WTC11 (cell line): Measurements from ENCODE around the gene RBSN.

ENCODE experiments used
- CREB1 ChIP-seq: sonication (generic); formaldehyde crosslinking; IDR thresholded peaks from 2 replicates; pipeline ENCODE4 v1.8.0; 2023; ENCODE audit warnings: mild to moderate bottlenecking, missing genetic modification reagents
- JUN ChIP-seq: sonication (generic); formaldehyde crosslinking; IDR thresholded peaks from 2 replicates; pipeline ENCODE4 v1.8.0; 2023; ENCODE audit warnings: mild to moderate bottlenecking, missing genetic modification reagents
- NFE2L1 ChIP-seq: sonication (generic); formaldehyde crosslinking; IDR thresholded peaks from 2 replicates; pipeline ENCODE4 v1.8.1; 2023; ENCODE audit warnings: missing genetic modification reagents
- NFYB ChIP-seq: sonication (generic); formaldehyde crosslinking; conservative IDR thresholded peaks from 2 replicates; pipeline ENCODE4 v1.8.0; 2022; ENCODE audit warnings: low read depth, missing genetic modification reagents
- SP1 ChIP-seq: sonication (generic); formaldehyde crosslinking; conservative IDR thresholded peaks from 2 replicates; pipeline ENCODE4 v1.8.1; 2022; ENCODE audit warnings: missing genetic modification reagents
- ZNF263 ChIP-seq: sonication (generic); formaldehyde crosslinking; IDR thresholded peaks from 2 replicates; pipeline ENCODE4 v1.8.1; 2022; ENCODE audit warnings: low read depth, mild to moderate bottlenecking, moderate library complexity, missing genetic modification reagents
- ZNF317 ChIP-seq: sonication (generic); formaldehyde crosslinking; IDR thresholded peaks from 2 replicates; pipeline ENCODE4 v1.8.1; 2023; ENCODE audit warnings: low read depth, mild to moderate bottlenecking, moderate library complexity, missing genetic modification reagents, borderline replicate concordance
- TF ChIP-seq, protein P1 (sequence below): fragments of 200-600 bp; IDR thresholded peaks from 2 replicates; pipeline ENCODE4 v1.8.0; 2022; ENCODE audit warnings: antibody characterized with exemption
- TF ChIP-seq, protein P2 (sequence below): sonication (generic); formaldehyde crosslinking; IDR thresholded peaks from 2 replicates; pipeline ENCODE4 v1.8.1; 2023; ENCODE audit warnings: mild to moderate bottlenecking, missing genetic modification reagents, moderate library complexity
- TF ChIP-seq, protein P3 (sequence below): sonication (generic); formaldehyde crosslinking; IDR thresholded peaks from 2 replicates; pipeline ENCODE4 v1.8.1; 2022; ENCODE audit warnings: mild to moderate bottlenecking, missing genetic modification reagents, moderate library complexity, borderline replicate concordance
- TF ChIP-seq, protein P4 (sequence below): sonication (generic); formaldehyde crosslinking; IDR thresholded peaks from 2 replicates; pipeline ENCODE4 v1.8.0; 2022; ENCODE audit warnings: mild to moderate bottlenecking, missing genetic modification reagents
- TF ChIP-seq, protein P5 (sequence below): sonication (generic); formaldehyde crosslinking; IDR thresholded peaks from 2 replicates; pipeline ENCODE4 v1.8.1; 2022; ENCODE audit warnings: mild to moderate bottlenecking, moderate library complexity, missing genetic modification reagents

DNA sequence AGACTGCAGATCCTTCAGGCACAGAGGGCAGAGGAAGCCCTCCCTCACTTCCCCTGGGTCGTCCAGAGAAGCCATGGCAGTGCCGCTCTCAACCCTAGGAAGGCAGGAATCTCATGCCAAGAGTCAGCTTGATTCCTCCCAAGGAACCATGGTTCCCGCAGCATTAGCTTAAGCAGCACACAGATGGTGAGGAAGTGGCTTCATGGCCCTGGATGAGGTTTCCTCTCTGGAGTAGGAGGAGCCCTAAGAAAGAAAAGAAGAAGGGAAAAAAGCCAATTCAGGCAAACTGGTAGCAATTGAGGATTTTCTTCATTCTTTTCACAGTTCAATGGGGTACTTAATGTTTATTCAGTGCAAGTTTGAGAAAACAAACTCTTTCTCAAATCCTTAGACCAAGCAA lies 2.9 kb downstream of the RBSN start:
- TF ChIP-seq, protein P1, sequence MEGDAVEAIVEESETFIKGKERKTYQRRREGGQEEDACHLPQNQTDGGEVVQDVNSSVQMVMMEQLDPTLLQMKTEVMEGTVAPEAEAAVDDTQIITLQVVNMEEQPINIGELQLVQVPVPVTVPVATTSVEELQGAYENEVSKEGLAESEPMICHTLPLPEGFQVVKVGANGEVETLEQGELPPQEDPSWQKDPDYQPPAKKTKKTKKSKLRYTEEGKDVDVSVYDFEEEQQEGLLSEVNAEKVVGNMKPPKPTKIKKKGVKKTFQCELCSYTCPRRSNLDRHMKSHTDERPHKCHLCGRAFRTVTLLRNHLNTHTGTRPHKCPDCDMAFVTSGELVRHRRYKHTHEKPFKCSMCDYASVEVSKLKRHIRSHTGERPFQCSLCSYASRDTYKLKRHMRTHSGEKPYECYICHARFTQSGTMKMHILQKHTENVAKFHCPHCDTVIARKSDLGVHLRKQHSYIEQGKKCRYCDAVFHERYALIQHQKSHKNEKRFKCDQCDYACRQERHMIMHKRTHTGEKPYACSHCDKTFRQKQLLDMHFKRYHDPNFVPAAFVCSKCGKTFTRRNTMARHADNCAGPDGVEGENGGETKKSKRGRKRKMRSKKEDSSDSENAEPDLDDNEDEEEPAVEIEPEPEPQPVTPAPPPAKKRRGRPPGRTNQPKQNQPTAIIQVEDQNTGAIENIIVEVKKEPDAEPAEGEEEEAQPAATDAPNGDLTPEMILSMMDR = no peak
- no peak for TF ChIP-seq ZNF317 (CRISPR knock-in tag)
- no peak for TF ChIP-seq ZNF263 (CRISPR knock-in tag)
- TF ChIP-seq, protein P2, sequence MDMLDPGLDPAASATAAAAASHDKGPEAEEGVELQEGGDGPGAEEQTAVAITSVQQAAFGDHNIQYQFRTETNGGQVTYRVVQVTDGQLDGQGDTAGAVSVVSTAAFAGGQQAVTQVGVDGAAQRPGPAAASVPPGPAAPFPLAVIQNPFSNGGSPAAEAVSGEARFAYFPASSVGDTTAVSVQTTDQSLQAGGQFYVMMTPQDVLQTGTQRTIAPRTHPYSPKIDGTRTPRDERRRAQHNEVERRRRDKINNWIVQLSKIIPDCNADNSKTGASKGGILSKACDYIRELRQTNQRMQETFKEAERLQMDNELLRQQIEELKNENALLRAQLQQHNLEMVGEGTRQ = no peak
- TF ChIP-seq SP1 (CRISPR knock-in tag) = no peak
- TF ChIP-seq, protein P3, sequence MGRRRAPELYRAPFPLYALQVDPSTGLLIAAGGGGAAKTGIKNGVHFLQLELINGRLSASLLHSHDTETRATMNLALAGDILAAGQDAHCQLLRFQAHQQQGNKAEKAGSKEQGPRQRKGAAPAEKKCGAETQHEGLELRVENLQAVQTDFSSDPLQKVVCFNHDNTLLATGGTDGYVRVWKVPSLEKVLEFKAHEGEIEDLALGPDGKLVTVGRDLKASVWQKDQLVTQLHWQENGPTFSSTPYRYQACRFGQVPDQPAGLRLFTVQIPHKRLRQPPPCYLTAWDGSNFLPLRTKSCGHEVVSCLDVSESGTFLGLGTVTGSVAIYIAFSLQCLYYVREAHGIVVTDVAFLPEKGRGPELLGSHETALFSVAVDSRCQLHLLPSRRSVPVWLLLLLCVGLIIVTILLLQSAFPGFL (CRISPR knock-in tag) = no peak
- no peak for TF ChIP-seq JUN (CRISPR knock-in tag)
- TF ChIP-seq NFE2L1 = no peak
- TF ChIP-seq, protein P4, sequence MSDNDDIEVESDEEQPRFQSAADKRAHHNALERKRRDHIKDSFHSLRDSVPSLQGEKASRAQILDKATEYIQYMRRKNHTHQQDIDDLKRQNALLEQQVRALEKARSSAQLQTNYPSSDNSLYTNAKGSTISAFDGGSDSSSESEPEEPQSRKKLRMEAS (CRISPR knock-in tag) = no peak
- TF ChIP-seq, protein P5, sequence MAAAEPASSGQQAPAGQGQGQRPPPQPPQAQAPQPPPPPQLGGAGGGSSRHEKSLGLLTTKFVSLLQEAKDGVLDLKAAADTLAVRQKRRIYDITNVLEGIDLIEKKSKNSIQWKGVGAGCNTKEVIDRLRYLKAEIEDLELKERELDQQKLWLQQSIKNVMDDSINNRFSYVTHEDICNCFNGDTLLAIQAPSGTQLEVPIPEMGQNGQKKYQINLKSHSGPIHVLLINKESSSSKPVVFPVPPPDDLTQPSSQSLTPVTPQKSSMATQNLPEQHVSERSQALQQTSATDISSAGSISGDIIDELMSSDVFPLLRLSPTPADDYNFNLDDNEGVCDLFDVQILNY (CRISPR knock-in tag) = no peak
- TF ChIP-seq CREB1 (CRISPR knock-in tag) = no peak
- no peak for TF ChIP-seq NFYB (CRISPR knock-in tag)
